ENCODE results near the gene PCNX2. TPM values are rescaled to one million over a fixed set of nuclear protein-coding genes. Genes with fewer than 3 reads are reported as not detected.

The PCNX2 gene
- total RNA-seq, 1 experiment from 2014 or later: 18.6 TPM

- no TSS peak for BruUV-seq (replicated peaks)
- no peaks in the 10 kb centered on the region for H3K36me3 ChIP-seq (ENCODE audit: low read depth)
- no peak overlapping the region for H3K4me2 ChIP-seq
- no peaks in the 10 kb centered on the region for H3F3A ChIP-seq (ENCODE audit: insufficient read depth, low read depth)
- no peak for TF ChIP-seq CTCF (conservative IDR thresholded peaks at IDR 0.05)
- TF ChIP-seq EZH2 (IDR thresholded peaks at IDR 0.05; ENCODE audit: low read depth): no peak
- H3K27ac ChIP-seq: no peak overlapping the region
- H2AFZ ChIP-seq: no peak overlapping the region
- no peak overlapping the region for H3K4me3 ChIP-seq
- no peaks in the 10 kb centered on the region; the same call in 1 of the 2 replicates for H4K20me1 ChIP-seq (ENCODE audit: insufficient read depth)
- POLR2A ChIA-PET (ENCODE audit: unreplicated experiment): no interaction called here
- H3K9me3 ChIP-seq (ENCODE audit: insufficient read depth, low read depth): no peaks in the 10 kb centered on the region; the same call in 1 of the 2 replicates
- CTCF ChIA-PET: no interaction called here
- no peaks in the 10 kb centered on the region for H3K9me2 ChIP-seq (ENCODE audit: insufficient read depth)
- no peaks in the 10 kb centered on the region for H3K4me1 ChIP-seq (replicated peaks; ENCODE audit: insufficient read depth)
- no peak for DNase-seq
- no peaks in the 10 kb centered on the region for H3K79me2 ChIP-seq (ENCODE audit: low read depth)
- no peaks in the 10 kb centered on the region for H3K27me3 ChIP-seq (ENCODE audit: insufficient read depth, low read depth)
- intact Hi-C loops (cut with micrococcal nuclease; ENCODE audit: unreplicated experiment): no loop called here
Observed at GRCh38 chr1:233075915-233076295, 219.6 kb downstream of the PCNX2 start.

- H3F3A ChIP-seq (ENCODE audit: insufficient read depth, low read depth): no peaks in the 10 kb centered on the region
- no peaks in the 10 kb centered on the region for H3K79me2 ChIP-seq (ENCODE audit: low read depth)
- TF ChIP-seq EZH2 (IDR thresholded peaks at IDR 0.05; ENCODE audit: low read depth) (no peak), CTCF (conservative IDR thresholded peaks at IDR 0.05) (no peak)
- intact Hi-C loops (cut with micrococcal nuclease; ENCODE audit: unreplicated experiment): no loop called here
- no peaks in the 10 kb centered on the region for H3K9me2 ChIP-seq (ENCODE audit: insufficient read depth)
- no peak overlapping the region for H3K4me3 ChIP-seq
- no peaks in the 10 kb centered on the region for H3K27me3 ChIP-seq (ENCODE audit: insufficient read depth, low read depth)
- no peaks in the 10 kb centered on the region for H3K4me1 ChIP-seq (replicated peaks; ENCODE audit: insufficient read depth)
- H4K20me1 ChIP-seq (ENCODE audit: insufficient read depth): no peaks in the 10 kb centered on the region
- H3K9me3 ChIP-seq (ENCODE audit: insufficient read depth, low read depth): no peaks in the 10 kb centered on the region
- POLR2A ChIA-PET (ENCODE audit: unreplicated experiment): no interaction called here
- no peak overlapping the region for H3K4me2 ChIP-seq
- no TSS peak for BruUV-seq (replicated peaks)
- no peak overlapping the region for H2AFZ ChIP-seq
- H3K27ac ChIP-seq: no peak overlapping the region
- CTCF ChIA-PET: no interaction called here
- no peak for DNase-seq
- H3K36me3 ChIP-seq (ENCODE audit: low read depth): no peaks in the 10 kb centered on the region
Observed at GRCh38 chr1:233066087-233066486, 229.4 kb downstream of the PCNX2 start.

- Histone ChIP-seq H4K20me1 (ENCODE audit: insufficient read depth) (no peaks in the 10 kb centered on the region), H3K27me3 (ENCODE audit: insufficient read depth, low read depth) (no peaks in the 10 kb centered on the region), H3K9me2 (ENCODE audit: insufficient read depth) (no peaks in the 10 kb centered on the region), H3K4me1 (replicated peaks; ENCODE audit: insufficient read depth) (no peaks in the 10 kb centered on the region), H3K4me3 (no peak overlapping the region), H3K79me2 (ENCODE audit: low read depth) (no peaks in the 10 kb centered on the region), H3K4me2 (no peak overlapping the region), H3K36me3 (ENCODE audit: low read depth) (no peaks in the 10 kb centered on the region), H3K27ac (no peak overlapping the region), H3F3A (ENCODE audit: insufficient read depth, low read depth) (no peaks in the 10 kb centered on the region), H3K9me3 (ENCODE audit: insufficient read depth, low read depth) (no peaks in the 10 kb centered on the region), H2AFZ (no peak overlapping the region)
- intact Hi-C loops (cut with micrococcal nuclease; ENCODE audit: unreplicated experiment): no loop called here
- DNase-seq: no peak
- TF ChIP-seq EZH2 (IDR thresholded peaks at IDR 0.05; ENCODE audit: low read depth) (no peak), CTCF (conservative IDR thresholded peaks at IDR 0.05) (no peak)
- ChIA-PET POLR2A (ENCODE audit: unreplicated experiment) (interaction anchor here (0.7 kb wide), 1 partner anchor 1227 kb away, joined by 4 read pairs; no protein-coding TSS in a partner anchor), CTCF (no interaction called here)
- no TSS peak for BruUV-seq (replicated peaks)
Observed at GRCh38 chr1:233065685-233066084, 229.8 kb downstream of the PCNX2 start.

All from PC-9 (cell line).